OCI-LY1 (cell line): Measurements from ENCODE around the gene NMBR.

ENCODE experiments used
- H2AFZ ChIP-seq: fragments of 200-600 bp; sonication (generic), shearing (Covaris generic); 2 replicates; pipeline ENCODE4 v1.6.0; 2014; ENCODE audit warnings: antibody characterized with exemption, mild to moderate bottlenecking, low read length
- H3F3A ChIP-seq: fragments of 200-600 bp; sonication (generic), shearing (Covaris generic); 2 replicates; pipeline ENCODE4 v1.6.0; 2014; ENCODE audit warnings: mild to moderate bottlenecking, antibody characterized with exemption, low read length, moderate library complexity; ENCODE audit not compliant: insufficient read depth
- H3K27ac ChIP-seq: fragments of 200-600 bp; sonication (generic); 2 replicates; pipeline ENCODE4 v1.5.1; 2014; ENCODE audit warnings: low read length, mixed run types, mild to moderate bottlenecking, low read depth; ENCODE audit not compliant: poor library complexity, severe bottlenecking
- H3K27me3 ChIP-seq: fragments of 200-600 bp; sonication (generic); 2 replicates; pipeline ENCODE4 v1.6.0; 2014; ENCODE audit warnings: antibody characterized with exemption, mild to moderate bottlenecking, low read length, moderate library complexity; ENCODE audit not compliant: insufficient read depth
- H3K36me3 ChIP-seq: fragments of 200-600 bp; sonication (generic); 2 replicates; pipeline ENCODE4 v1.6.1; 2014; ENCODE audit warnings: mild to moderate bottlenecking, antibody characterized with exemption, low read length, moderate library complexity, mixed read lengths; ENCODE audit not compliant: insufficient read depth
- H3K4me1 ChIP-seq: fragments of 200-600 bp; sonication (generic); 2 replicates; pipeline ENCODE4 v1.5.1; 2014; ENCODE audit warnings: mild to moderate bottlenecking, low read length, moderate library complexity; ENCODE audit not compliant: insufficient read depth, severe bottlenecking
- H3K4me2 ChIP-seq: fragments of 200-600 bp; sonication (generic), shearing (Covaris generic); 2 replicates; pipeline ENCODE4 v1.6.1; 2014; ENCODE audit warnings: low read length
- H3K4me3 ChIP-seq: fragments of 200-600 bp; sonication (generic); 2 replicates; pipeline ENCODE4 v1.5.1; 2014; ENCODE audit warnings: low read length, low read depth, mild to moderate bottlenecking, mixed read lengths; ENCODE audit not compliant: poor library complexity, severe bottlenecking
- H3K79me2 ChIP-seq: fragments of 200-600 bp; shearing (Covaris generic); 2 replicates; pipeline ENCODE4 v1.6.1; 2016; ENCODE audit warnings: mixed run types, low read length, mixed read lengths; ENCODE audit not compliant: insufficient read depth
- H3K9ac ChIP-seq: fragments of 200-600 bp; sonication (generic), shearing (Covaris generic); 2 replicates; pipeline ENCODE4 v1.6.1; 2014; ENCODE audit warnings: mild to moderate bottlenecking, low read length, mixed read lengths
- H3K9me2 ChIP-seq: fragments of 200-600 bp; sonication (generic), shearing (Covaris generic); 2 replicates; pipeline ENCODE4 v1.6.1; 2014; ENCODE audit warnings: low read depth, mild to moderate bottlenecking, low read length, mixed read lengths
- H3K9me3 ChIP-seq: fragments of 200-600 bp; shearing (Covaris generic); 2 replicates; pipeline ENCODE4 v1.6.1; 2014; ENCODE audit warnings: low read length, mixed read lengths
- H4K20me1 ChIP-seq: fragments of 200-600 bp; sonication (generic), shearing (Covaris generic); 2 replicates; pipeline ENCODE4 v1.6.0; 2016; ENCODE audit warnings: mild to moderate bottlenecking, low read length; ENCODE audit not compliant: insufficient read depth
- CTCF ChIP-seq: fragments of 200-600 bp; sonication (generic), shearing (Covaris generic); IDR thresholded peaks from 2 replicates; pipeline ENCODE4 v1.5.1; 2017; ENCODE audit warnings: mild to moderate bottlenecking, antibody characterized with exemption, low read length, moderate library complexity, mixed read lengths
- EZH2 ChIP-seq: fragments of 200-600 bp; sonication (generic), shearing (Covaris generic); IDR thresholded peaks from 2 replicates; pipeline ENCODE4 v1.8.0; 2017; ENCODE audit warnings: borderline replicate concordance, mixed run types, mild to moderate bottlenecking, antibody characterized with exemption, low read length, moderate library complexity, mixed read lengths

The NMBR gene

GRCh38 chr6:142075516-142076101 is 71.3 kb downstream of the NMBR start:
- Histone ChIP-seq H3K4me1 (no peaks in the 10 kb centered on the region), H3K27me3 (no peaks in the 10 kb centered on the region), H3K9me2 (no peaks in the 10 kb centered on the region), H3K4me3 (no peak overlapping the region), H3K27ac (no peak overlapping the region), H4K20me1 (no peaks in the 10 kb centered on the region), H3K9ac (no peak overlapping the region), H3F3A (no peaks in the 10 kb centered on the region), H3K9me3 (no peaks in the 10 kb centered on the region), H3K79me2 (no peaks in the 10 kb centered on the region), H3K4me2 (no peak overlapping the region), H2AFZ (no peak overlapping the region), H3K36me3 (no peaks in the 10 kb centered on the region)
- TF ChIP-seq CTCF = no peak
- TF ChIP-seq EZH2 = no peak

GRCh38 chr6:142074516-142074915 is 72.4 kb downstream of the NMBR start:
- Histone ChIP-seq H2AFZ (no peak overlapping the region), H3K27me3 (no peaks in the 10 kb centered on the region), H3K4me1 (no peaks in the 10 kb centered on the region), H3K4me2 (no peak overlapping the region), H4K20me1 (no peaks in the 10 kb centered on the region), H3K9me3 (no peaks in the 10 kb centered on the region), H3F3A (no peaks in the 10 kb centered on the region), H3K4me3 (no peak overlapping the region), H3K9me2 (no peaks in the 10 kb centered on the region), H3K79me2 (no peaks in the 10 kb centered on the region), H3K9ac (no peak overlapping the region), H3K36me3 (no peaks in the 10 kb centered on the region), H3K27ac (no peak overlapping the region)
- TF ChIP-seq CTCF (no peak), EZH2 (no peak)

- H2AFZ ChIP-seq = no peak overlapping the region
- H3K4me1 ChIP-seq = no peaks in the 10 kb centered on the region
- TF ChIP-seq CTCF (peak; percentile 22), EZH2 (no peak)
- H4K20me1 ChIP-seq = no peaks in the 10 kb centered on the region
- H3K4me2 ChIP-seq = no peak overlapping the region
- no peaks in the 10 kb centered on the region for H3K27me3 ChIP-seq
- H3K9ac ChIP-seq = no peak overlapping the region
- no peak overlapping the region for H3K4me3 ChIP-seq
- no peaks in the 10 kb centered on the region for H3K79me2 ChIP-seq
- H3K36me3 ChIP-seq = no peaks in the 10 kb centered on the region
- no peaks in the 10 kb centered on the region for H3K9me3 ChIP-seq
- H3F3A ChIP-seq = no peaks in the 10 kb centered on the region
- H3K9me2 ChIP-seq = no peaks in the 10 kb centered on the region
- no peak overlapping the region for H3K27ac ChIP-seq
These were observed 74.9 kb downstream of the NMBR start for GRCh38 chr6:142071981-142072380.
